CD4-positive, alpha-beta T cell treated with Interleukin-10 for 1 hour (primary cell): Measurements from ENCODE around the gene ANKMY1.

ENCODE experiments used
- DNase-seq: peaks from one replicate; pipeline ENCODE4 v3.0.0-alpha.2; 2020

ANKMY1 gene

DNA sequence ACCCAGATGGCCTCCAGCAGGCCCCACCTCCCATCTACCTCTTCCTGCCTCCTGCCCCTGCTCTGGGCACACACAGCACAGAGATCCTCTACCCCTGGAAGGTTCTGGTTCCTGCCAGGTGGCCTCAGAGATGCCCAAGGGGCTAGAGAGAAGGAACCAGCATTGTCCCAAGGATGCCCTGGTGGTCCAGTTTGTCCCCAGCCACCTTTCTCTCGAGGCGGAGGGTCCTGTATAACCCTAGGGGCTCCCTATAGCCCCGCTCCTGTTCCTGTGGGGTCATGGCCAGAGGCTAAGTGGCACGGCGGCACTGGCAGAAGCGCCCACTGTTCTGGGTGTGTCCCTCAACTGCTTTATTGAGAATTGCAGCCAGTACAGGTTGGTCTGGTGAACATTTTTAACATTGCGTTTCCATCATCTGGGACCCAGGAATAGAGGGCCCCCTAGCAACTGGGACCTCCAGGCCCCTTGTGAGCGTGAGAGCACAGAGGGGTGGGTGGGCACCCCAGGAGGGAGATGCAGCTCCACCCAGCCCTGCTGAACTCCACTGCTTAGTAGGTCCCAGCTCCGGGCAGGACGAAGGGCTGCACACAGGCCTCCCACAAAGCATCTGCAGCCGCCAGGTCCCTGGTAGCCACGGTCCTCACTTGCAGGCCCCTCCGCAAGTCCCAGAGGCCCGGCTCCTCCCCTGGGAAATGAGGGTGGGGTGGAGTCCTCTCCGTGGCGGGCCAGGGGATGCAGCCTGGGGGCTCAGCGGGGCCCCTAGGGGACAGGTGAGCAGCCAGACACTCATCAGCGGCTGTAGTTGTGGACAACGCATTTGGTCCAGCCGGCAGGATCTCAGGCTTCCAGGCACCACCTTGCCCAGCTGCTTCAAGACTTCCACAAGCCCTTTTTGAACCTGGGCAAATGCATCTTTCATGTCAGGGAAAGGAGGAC is 89.2 kb downstream of the ANKMY1 start:
- DNase-seq: no peak

DNA sequence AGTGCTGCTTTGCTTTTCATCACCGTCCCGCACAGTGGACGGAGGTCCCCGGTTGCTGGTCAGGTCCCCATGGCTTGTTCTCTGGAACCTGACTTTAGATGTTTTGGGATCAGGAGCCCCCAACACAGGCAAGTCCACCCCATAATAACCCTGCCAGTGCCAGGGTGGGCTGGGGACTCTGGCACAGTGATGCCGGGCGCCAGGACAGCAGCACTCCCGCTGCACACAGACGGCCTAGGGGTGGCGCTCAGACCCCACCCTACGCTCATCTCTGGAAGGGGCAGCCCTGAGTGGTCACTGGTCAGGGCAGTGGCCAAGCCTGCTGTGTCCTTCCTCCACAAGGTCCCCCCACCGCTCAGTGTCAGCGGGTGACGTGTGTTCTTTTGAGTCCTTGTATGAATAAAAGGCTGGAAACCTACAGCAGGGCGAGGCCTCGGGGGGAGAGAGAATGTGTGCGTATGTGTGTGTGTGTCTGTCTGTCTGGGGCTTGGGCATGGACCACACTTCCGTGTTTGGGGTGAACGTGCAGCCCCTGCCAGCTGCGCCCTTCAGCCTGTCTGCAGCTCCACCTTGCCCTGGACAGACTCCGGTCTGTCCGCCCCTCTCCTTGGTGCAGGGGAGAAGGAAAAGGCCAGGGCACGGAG is 90.0 kb downstream of the ANKMY1 start:
- DNase-seq: no peak

DNA sequence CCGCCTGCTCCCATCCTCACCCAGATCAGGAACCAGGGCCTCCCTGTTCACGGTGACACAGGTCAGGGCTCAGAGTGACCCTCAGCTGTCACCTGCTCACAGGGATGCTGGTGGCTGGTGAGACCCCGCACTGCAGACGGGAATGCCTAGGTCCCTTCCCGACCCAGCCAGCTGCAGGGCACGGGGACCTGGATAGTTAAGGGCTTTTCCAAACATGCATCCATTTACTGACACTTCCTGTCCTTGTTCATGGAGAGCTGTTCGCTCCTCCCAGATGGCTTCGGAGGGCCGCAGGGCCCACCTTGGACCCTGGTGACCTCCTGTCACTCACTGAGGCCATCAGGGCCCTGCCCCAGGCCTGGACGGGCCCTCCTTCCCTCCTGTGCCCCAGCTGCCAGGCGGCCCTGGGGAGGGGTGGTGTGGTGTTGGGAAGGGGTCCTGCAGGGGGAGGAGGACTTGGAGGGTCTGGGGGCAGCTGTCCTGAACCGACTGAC is 90.6 kb downstream of the ANKMY1 start:
- no peak for DNase-seq

DNA sequence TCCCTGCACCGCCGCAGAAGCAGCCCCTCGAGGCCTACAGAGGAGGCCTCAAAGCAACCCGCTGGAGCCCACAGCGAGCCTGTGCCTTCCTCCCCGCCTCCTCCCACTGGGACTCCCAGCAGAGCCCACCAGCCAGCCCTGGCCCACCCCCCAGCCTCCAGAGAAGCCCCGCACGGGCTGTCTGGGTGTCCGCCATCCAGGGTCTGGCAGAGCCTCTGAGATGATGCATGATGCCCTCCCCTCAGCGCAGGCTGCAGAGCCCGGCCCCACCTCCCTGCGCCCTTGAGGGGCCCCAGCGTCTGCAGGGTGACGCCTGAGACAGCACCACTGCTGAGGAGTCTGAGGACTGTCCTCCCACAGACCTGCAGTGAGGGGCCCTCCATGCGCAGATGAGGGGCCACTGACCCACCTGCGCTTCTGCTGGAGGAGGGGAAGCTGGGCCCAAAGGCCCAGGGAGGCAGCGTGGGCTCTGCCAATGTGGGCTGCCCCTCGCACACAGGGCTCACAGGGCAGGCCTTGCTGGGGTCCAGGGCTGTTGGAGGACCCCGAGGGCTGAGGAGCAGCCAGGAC is 91.1 kb downstream of the ANKMY1 start:
- no peak for DNase-seq

DNA sequence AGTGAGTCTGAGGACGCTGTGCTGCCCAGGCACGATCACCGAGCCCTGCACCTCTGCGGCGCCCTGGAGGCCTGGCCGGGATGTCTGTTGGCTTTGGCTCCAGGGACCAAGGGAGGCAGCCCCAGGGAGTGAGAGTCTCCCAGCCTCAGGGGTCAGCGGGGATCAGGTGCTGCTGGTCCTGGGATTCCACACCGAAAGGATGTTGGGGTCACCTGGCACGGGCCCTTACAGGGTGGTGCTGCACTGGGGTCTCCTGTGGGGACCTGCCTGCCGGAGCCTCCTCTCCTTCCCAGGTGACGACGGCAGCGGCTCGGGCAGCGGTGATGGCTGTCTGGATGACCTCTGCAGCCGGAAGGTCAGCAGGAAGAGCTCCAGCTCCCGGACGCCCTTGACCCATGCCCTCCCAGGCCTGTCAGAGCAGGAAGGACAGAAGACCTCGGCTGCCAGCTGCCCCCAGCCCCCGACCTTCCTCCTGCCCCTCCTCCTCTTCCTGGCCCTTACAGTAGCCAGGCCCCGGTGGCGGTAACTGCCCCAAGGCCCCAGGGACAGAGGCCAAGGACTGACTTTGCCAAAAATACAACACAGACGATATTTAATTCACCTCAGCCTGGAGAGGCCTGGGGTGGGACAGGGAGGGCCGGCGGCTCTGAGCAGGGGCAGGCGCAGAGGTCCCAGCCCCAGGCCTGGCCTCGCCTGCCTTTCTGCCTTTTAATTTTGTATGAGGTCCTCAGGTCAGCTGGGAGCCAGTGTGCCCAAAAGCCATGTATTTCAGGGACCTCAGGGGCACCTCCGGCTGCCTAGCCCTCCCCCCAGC is 91.8 kb downstream of the ANKMY1 start:
- no peak for DNase-seq

DNA sequence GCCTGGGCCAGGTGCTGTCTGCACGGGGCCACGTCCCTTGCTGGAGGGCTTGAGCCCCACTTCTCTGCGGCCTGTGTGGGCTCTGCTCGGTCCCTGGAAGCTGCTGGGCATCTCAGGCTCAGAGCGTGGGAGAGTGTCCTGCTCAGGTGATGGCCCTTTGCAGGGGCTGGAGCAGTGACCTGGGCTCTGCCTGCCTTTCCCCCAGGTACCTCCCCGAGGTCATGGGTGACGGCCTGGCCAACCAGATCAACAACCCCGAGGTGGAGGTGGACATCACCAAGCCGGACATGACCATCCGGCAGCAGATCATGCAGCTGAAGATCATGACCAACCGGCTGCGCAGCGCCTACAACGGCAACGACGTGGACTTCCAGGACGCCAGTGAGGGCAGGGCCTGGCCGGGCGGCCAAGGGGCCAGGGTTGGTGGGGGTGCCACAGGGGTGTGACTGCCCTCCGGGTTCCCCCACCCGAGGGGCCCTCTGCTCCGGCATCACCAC is 92.5 kb downstream of the ANKMY1 start:
- no peak for DNase-seq

DNA sequence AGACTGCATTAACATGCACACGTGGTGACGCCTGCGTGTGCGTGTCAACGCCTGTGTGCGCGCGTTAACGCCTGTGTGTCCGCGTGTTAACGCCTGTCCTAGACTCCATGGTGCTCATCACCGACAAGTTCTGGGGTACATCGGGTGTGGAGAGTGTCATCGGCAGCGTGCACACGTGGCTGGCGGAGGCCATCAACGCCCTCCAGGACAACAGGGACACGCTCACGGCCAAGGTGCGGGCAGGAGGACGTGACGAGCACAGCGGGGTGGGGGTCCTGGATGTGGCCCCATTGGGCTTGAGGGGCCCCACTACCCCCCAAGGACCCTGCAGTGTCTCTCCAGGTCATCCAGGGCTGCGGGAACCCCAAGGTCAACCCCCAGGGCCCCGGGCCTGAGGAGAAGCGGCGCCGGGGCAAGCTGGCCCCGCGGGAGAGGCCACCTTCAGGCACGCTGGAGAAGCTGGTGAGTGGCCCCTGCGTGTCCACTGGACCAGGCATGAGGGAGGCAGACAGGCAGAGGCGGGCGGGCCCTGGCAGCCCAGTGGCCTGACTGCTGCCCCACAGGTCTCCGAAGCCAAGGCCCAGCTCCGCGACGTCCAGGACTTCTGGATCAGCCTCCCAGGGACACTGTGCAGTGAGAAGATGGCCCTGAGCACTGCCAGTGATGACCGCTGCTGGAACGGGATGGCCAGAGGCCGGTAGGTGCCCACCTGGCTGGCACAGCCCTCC is 93.1 kb downstream of the ANKMY1 start:
- DNase-seq: no peak

DNA sequence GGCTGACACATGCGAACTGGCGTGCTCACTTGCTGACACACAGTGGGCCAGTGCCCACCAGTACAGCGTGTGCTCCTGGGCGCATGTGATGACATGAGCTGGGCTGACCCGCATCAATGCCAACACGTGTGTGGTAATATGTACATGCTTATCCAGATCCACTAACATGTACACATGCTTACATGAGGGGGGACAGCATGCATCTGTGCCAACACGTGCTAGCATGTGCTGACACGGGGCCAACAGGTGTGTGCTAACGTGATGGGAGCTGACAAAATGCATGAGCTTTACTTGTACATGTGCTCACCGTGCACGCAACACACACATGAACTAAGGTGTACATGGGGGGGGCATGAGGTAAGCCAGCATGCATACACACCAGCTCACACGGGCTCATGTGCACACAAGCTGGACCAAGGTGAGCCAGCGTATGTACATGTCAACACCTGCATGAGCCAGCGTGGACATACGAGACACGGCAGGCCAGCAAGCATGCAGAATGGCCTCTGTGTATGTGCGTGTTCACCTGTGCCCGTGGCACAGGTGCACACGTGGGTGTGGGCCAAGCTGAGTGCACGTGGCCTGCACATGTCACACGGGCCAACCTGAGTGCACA is 93.8 kb downstream of the ANKMY1 start:
- DNase-seq: no peak

DNA sequence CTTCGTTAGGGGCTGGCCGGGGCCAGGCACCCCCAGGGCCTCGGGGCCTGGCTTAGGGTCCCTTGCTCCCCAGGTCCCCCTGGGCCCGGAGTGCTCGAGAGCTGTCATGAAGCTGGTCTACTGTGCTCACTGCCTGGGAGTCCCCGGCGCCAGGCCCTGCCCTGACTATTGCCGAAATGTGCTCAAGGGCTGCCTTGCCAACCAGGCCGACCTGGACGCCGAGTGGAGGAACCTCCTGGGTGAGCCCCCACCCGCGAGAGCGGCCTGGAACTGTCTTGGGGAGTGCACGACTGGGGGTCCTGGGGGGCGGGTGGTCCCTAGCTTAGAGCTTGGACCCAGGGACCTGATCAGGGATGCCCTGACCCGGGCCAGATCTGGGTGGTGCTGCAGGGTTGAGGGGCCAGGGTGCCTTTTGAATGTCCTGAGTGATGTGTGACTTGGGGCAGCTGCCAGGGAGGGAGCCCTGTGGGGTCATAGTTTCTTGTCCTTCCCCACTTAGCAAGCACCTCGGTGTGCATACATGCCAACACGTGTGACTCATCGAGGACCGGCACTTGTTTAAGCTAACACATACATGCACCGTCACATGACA is 94.4 kb downstream of the ANKMY1 start:
- no peak for DNase-seq

DNA sequence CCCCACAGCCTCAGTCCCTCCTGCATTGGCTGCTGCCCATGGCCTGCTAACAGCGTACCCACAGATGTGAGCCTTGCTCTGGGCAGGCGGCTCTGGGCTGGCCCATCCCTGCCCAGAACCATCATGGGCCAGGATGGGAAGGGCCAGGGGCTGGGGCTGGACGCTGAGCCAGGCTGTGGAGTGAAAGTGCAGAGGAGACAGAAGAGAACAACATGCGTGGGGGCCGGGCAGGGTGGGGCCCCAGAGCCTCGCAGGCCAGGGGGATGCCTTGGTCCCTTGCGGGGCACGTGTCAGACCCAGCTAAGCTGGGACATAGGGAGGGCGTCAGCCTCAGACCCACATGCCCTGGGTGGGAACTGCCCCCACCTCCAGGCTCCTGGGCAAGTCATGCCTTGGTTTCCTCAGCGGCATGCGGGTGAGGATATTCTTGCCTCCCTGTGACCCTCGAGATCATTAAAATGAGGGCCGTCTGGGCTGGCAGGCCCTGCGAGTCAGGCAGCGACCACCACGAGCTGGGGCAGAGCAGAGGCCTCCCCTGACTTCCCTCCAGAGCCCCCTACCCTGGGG is 95.0 kb downstream of the ANKMY1 start:
- no peak for DNase-seq

DNA sequence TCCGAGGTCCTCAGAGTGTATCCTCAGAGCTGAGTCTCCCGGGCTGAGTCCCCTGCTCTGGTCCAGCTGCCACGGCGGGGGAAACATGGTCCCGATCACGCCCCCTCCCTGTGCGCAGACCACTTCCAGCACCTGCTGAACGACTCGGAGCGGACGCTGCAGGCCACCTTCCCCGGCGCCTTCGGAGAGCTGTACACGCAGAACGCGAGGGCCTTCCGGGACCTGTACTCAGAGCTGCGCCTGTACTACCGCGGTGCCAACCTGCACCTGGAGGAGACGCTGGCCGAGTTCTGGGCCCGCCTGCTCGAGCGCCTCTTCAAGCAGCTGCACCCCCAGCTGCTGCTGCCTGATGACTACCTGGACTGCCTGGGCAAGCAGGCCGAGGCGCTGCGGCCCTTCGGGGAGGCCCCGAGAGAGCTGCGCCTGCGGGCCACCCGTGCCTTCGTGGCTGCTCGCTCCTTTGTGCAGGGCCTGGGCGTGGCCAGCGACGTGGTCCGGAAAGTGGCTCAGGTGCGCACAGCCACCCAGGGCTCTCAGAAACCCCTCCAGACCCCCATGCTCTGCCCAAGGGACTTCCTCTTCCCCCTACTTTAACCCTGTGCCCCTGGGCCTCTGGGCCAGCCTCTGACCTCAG is 95.6 kb downstream of the ANKMY1 start:
- DNase-seq: no peak

DNA sequence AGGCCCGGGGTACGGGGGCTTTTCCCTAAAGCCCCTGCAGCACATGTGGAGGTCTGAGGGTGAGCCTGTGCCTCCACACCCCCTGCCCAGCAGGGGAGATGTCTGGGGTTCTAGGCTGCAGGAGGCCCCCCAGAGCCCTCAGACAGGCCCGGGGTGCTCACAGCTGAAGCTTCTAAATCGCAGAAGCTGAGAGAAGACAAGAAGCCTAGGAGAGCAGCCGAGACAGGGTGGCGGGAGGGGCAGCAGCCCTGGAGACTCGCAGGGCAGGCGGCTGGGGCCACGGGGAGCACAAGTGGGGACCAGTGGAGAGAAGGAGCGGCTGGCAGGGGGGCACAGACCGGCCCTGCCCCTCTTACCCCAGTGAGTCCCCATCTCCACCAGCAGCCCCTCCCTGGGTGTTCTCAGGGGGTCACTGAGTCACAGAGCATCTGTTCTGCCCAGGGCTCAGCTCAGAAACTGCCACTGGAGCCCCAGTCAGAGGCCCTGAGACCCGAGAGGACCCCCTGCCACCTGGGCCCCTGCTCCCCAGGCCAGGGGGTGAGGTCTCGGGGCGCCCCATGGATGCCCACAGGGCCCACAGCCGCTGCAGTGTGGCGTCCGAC is 96.2 kb downstream of the ANKMY1 start:
- no peak for DNase-seq

DNA sequence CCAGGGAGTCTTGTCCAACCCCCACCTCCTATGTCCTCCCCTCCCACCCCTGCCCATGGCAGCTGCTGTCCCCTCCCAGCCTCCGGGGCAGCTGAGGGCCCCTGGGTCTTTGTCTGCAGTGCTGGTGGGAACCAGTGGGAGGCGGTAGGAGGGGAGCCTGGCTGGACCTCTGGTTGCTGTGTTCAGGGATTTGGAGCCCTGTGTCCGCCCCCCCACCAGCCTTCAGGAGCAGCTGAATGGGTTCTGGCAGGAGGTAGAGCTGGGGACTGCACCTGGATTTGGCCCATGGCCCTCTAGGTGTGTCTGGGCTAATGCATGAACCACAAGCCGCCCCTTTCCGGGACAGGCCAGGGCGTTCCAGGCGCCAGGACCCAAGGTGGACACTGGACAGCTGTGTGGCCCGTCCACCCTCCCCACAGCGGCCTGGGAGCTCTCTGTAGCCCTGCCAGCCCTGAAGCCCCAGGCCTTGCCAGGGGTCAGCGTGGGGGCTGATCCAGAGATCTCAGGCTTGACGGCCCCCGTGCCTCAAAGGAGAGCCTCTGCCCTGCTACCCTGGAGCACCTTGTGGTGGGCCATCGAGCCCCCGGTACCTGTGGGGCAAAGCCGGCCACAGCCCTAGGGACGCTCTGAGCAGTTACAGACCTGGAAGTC is 96.9 kb downstream of the ANKMY1 start:
- DNase-seq: no peak

DNA sequence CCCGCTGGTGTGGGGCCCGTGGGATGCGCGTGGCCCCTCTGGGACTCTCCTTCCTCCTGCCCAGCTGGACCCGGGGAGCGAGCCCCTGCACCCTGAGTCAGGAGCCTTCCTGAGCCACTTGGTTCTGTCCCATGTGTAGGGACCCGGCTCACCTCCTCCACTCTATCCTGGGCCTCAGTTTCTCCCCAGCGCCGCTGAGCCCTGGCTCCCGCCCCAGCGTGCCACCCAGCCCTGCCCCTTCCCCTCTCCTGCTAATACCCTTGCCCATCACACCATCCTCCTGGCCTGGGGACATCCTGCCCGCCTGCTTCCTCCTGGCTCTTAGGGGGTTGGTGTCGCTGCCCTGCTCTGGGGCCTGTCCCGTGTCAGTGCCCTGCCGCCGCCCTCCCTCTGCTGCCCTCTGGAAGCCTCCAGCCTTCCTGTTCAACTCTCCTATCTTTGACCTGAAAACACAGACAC is 97.5 kb downstream of the ANKMY1 start:
- no peak for DNase-seq

DNA sequence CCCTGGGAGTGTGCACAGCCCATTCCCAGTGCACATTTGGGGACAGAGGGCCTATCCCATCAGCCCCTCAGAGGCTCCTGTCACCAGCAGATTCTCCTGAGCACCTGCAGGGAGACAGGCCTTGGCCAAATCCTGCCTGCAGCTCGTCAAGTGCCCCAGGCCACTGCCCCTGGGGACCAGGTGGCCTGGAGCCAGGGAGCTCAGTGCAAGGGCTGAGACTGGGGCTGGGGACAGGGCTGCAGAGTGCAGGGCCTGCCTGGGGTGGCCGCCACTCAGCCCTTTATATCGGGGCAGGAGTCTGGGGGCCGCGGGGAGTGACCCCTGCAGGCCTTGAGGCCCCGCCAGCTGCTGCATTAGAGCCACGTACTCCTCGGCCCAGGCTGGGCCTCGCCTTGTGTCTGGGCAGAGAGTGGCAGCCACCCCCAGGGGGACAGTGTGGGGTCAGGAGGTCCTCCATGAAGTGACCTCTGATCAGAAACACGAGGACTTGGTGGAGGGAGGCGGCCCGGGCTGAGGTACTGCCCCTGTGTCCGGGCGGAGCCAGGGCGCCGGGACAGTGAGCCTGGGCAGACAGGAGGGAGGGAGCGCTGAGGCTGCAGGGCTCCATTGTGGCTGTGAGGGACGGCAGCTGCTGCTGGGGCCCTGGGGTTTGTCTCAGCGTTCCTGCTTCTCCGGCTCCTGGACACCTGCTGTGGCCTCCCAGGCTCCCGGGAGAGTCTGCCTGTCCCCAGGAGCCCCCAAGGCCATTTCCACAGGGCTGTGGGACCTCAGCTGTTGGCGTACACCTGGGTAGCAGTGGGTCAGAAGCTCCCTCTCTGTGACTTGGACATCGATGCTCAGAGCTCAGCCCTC is 98.2 kb downstream of the ANKMY1 start:
- DNase-seq: no peak

DNA sequence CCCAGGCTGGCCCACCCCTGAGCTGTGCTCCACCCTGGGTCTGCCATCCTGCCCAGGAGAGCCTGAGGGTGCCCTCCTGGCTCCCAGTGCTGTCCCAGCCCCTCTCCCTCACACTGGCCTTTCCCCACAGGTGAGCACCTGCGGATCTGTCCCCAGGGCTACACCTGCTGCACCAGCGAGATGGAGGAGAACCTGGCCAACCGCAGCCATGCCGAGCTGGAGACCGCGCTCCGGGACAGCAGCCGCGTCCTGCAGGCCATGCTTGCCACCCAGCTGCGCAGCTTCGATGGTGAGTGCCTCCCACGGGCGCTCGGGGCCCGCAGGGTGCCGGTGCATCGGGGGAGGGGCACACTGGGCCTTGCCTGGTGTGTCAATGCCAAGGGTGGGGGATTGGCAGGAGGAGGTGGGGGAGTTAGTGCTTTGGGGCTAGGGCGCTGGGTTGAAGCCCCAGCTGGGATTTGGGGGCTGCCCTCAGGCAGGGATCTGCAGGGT is 98.8 kb downstream of the ANKMY1 start:
- no peak for DNase-seq

DNA sequence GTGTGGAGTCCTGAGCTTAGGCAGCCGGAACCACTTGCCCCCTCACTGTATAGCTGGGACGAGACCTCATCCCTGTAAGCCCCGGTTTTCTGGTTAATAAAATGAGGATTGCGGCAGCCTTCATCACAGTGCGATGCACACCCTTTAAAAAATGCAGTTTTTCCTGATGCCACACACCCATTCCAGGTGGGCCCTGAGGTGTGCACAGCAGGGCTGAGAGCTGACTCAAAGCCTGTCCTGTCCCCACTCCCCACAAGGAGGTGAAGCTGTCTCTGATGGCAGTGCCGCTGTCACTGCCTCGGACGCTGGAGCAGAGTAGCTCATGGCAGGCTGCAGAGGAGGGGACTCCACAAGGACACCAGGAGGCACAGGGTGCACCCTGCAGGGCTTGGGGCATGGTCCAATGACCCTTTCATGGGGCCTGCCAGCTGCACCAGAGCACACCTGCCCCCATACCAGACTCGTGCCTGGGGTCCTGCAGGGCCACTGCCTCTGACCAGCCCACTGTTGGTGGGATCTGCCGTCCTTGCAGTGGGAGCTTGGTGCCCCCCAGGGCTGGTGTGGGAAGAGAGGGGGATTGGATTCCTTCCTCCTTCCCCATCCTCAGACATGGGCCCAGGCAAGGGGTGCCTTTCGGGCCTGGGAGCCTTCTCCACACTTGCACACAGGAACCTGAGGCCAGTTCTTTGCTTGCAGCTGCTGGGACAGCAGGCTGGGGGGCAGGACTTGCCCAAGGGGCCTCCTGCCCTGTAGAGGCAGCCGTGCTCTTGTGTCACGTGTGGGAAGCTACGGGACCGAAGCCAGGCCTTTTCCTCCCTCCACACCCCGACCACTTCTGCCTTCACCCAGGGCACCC is 99.5 kb downstream of the ANKMY1 start:
- no peak for DNase-seq
